HepG2 (cell line): ENCODE measurements around the gene WNT7B. TPM values are rescaled to one million over a fixed set of nuclear protein-coding genes. Genes with fewer than 3 reads are reported as not detected.

ENCODE experiments used
- ATAC-seq: fragments of 200-7000 bp; cut with Tn5 transposase; 3 replicates; pipeline ENCODE4 v1.9.1; 2020; ENCODE audit warnings: mild to moderate bottlenecking, moderate library complexity
- BruUV-seq: library from RNA; stranded (reverse); fragments of 400-500 nt; replicated peaks from 2 replicates; lab custom pipeline; 2021; lab: Mats Ljungman, UMichigan
- CTCF ChIA-PET: fragments of 300-600 bp; formaldehyde crosslinking; extraction: SDS; loops from one replicate; lab custom pipeline; 2021; ENCODE audit warnings: low total read pairs, inconsistent platforms, low intra/inter-chr PET ratio; lab: Yijun Ruan, JAX
- POLR2A ChIA-PET: fragments of 350-600 bp; sonication (Branson Sonifier 250); formaldehyde crosslinking; loops from one replicate; lab custom pipeline; 2020; ENCODE audit warnings: antibody characterized with exemption, inconsistent platforms; lab: Yijun Ruan, JAX
- DNase-seq: peaks from one replicate; pipeline ENCODE4 v3.0.0-alpha.2; 2015; ENCODE audit warnings: low spot score
- FAIRE-seq: peaks from 3 replicates; lab custom pipeline; 2011; peaks lifted over from hg19 to GRCh38; lab: Jason Lieb, UNC
- H2AFZ ChIP-seq: one replicate; pipeline ENCODE4 v1.6.1; 2011; ENCODE audit warnings: low read length, inconsistent platforms
- H3K27ac ChIP-seq: fragments of 300-600 bp; 3 replicates; pipeline ENCODE4 v1.8.0; 2011; ENCODE audit warnings: mixed run types, mild to moderate bottlenecking, mixed read lengths, low read length, inconsistent platforms; ENCODE audit not compliant: insufficient read depth; ENCODE audit errors: extremely low read length
- H3K27me3 ChIP-seq, 2 experiments: fragments of 200-600 bp in 1 of 2; 2 replicates in 1 of 2; 3 replicates in 1 of 2; pipeline versions ENCODE4 v1.6.0 to v1.8.0; 2011; ENCODE audit warnings: low read length in 2 of 2, mild to moderate bottlenecking in 2 of 2, moderate library complexity in 2 of 2, inconsistent platforms in 1 of 2; ENCODE audit not compliant: insufficient read depth in 2 of 2, control insufficient read depth in 1 of 2
- H3K36me3 ChIP-seq, 2 experiments: fragments of 200-600 bp in 1 of 2; replicated peaks in 1 of 2; 2 replicates in 1 of 2; 3 replicates in 1 of 2; pipeline versions ENCODE4 v1.5.1 to v1.8.0; 2011; ENCODE audit warnings: low read length in 2 of 2, inconsistent platforms in 1 of 2; ENCODE audit not compliant: insufficient read depth in 2 of 2, control insufficient read depth in 1 of 2
- H3K4me1 ChIP-seq: 2 replicates; pipeline ENCODE4 v1.5.1; 2012; ENCODE audit warnings: low read length, inconsistent platforms; ENCODE audit not compliant: insufficient read depth
- H3K4me2 ChIP-seq: 2 replicates; pipeline ENCODE4 v1.6.0; 2011; ENCODE audit warnings: low read depth, low read length, inconsistent platforms
- H3K4me3 ChIP-seq, 3 experiments: fragments of 200-600 bp in 1 of 3; sonication (generic), shearing (Covaris generic) in 1 of 3; replicated peaks in 1 of 3; 2 replicates each; pipeline ENCODE4 v1.5.1; 2011 to 2016; ENCODE audit warnings: low read length in 3 of 3, inconsistent platforms in 2 of 3, low read depth in 2 of 3, mild to moderate bottlenecking in 2 of 3, control low read depth in 1 of 3, mixed read lengths in 1 of 3; ENCODE audit not compliant: insufficient read depth in 1 of 3
- H3K79me2 ChIP-seq: one replicate; pipeline ENCODE4 v1.6.1; 2011; ENCODE audit warnings: low read length, inconsistent platforms; ENCODE audit not compliant: insufficient read depth
- H3K9ac ChIP-seq: 2 replicates; pipeline ENCODE4 v1.6.0; 2011; ENCODE audit warnings: mild to moderate bottlenecking, low read depth, low read length, inconsistent platforms; ENCODE audit not compliant: insufficient read depth
- H3K9me3 ChIP-seq: 2 replicates; pipeline ENCODE4 v1.5.1; 2012; ENCODE audit warnings: mild to moderate bottlenecking, low read length
- H4K20me1 ChIP-seq: 2 replicates; pipeline ENCODE4 v1.6.0; 2011; ENCODE audit warnings: inconsistent platforms, mild to moderate bottlenecking, low read length, moderate library complexity; ENCODE audit not compliant: insufficient read depth
- ARID2 ChIP-seq: sonication (generic); formaldehyde crosslinking; IDR thresholded peaks from 2 replicates; pipeline ENCODE4 v1.8.1; 2022; ENCODE audit warnings: mild to moderate bottlenecking, missing genetic modification reagents, borderline replicate concordance
- EZH2 ChIP-seq: conservative IDR thresholded peaks from 2 replicates; pipeline ENCODE4 v1.6.1; 2012; ENCODE audit warnings: mild to moderate bottlenecking, low read depth, low read length, moderate library complexity
- GLMP ChIP-seq: sonication (generic); formaldehyde crosslinking; IDR thresholded peaks from 2 replicates; pipeline ENCODE4 v1.9.0; 2021; ENCODE audit warnings: missing genetic modification reagents, mild to moderate bottlenecking, borderline replicate concordance
- KDM1A ChIP-seq: IDR thresholded peaks from 2 replicates; pipeline ENCODE4 v1.6.1; 2016; ENCODE audit warnings: missing compliant biosample characterization
- KLF6 ChIP-seq: IDR thresholded peaks from 2 replicates; pipeline ENCODE4 v1.8.0; 2016; ENCODE audit warnings: missing biosample characterization, missing genetic modification reagents
- RARA ChIP-seq: IDR thresholded peaks from 2 replicates; pipeline ENCODE4 v1.6.1; 2016; ENCODE audit warnings: missing genetic modification reagents, missing compliant biosample characterization
- TEF ChIP-seq: sonication (generic); formaldehyde crosslinking; IDR thresholded peaks from 2 replicates; pipeline ENCODE4 v1.5.0; 2020; ENCODE audit warnings: missing genetic modification reagents
- TFAP4 ChIP-seq: sonication (generic); IDR thresholded peaks from 2 replicates; pipeline ENCODE4 v1.6.1; 2016; ENCODE audit warnings: low read depth, borderline replicate concordance
- ZC3H4 ChIP-seq: sonication (generic); formaldehyde crosslinking; IDR thresholded peaks from 2 replicates; pipeline ENCODE4 v1.4.0; 2020; ENCODE audit warnings: missing genetic modification reagents, borderline replicate concordance
- WGBS: methylation state at CpG from one replicate; pipeline ENCODE4 v1.1.6; 2017; ENCODE audit warnings: low lambda C conversion rate; 5-methylcytosine and 5-hydroxymethylcytosine counted together
- in situ Hi-C: cut with HindIII; loops from 2 replicates; pipeline ENCODE4 v1.10.0; 2017; ENCODE audit warnings: low pct_unique_long_range_greater_than_20kb; ENCODE audit not compliant: extremely low pct_ligation_motif_present
- intact Hi-C: fragments of 100-400 bp; cut with micrococcal nuclease; formaldehyde crosslinking; loops from one replicate; pipeline ENCODE4 v1.10.0; 2022; ENCODE audit not compliant: unreplicated experiment
- polyA plus RNA-seq, 8 experiments: library from polyadenylated mRNA; depleted of rRNA in 3 of 8; stranded (reverse) in 7 of 8; unstranded in 1 of 8; fragments of >200 nt; fragmentation: Illumina TruSeq in 4 of 8; extraction: Trizol in 4 of 8; gene quantifications; 2 replicates each; pipeline versions ENCODE4 v1.2.1 to v1.2.3, GENCODE V29; 2011 to 2016; ENCODE audit warnings: low read depth in 4 of 8, missing spikeins in 1 of 8, mixed read lengths in 1 of 8; ENCODE audit not compliant: insufficient read depth in 1 of 8
- total RNA-seq, 5 experiments: library from RNA; depleted of rRNA; stranded (reverse); fragments of >200 nt; fragmentation: Illumina TruSeq; extraction: Trizol; gene quantifications; 2 replicates each; pipeline ENCODE4 v1.2.3, GENCODE V29; 2016; ENCODE audit warnings: low read depth in 1 of 5

Gene WNT7B
- total and polyA plus RNA-seq, 2 of the 13 experiments (the other 11 are each of a cell fraction or from before 2014, with no cell fraction given) = 0.09 TPM; not detected in 1

- TF ChIP-seq ARID2 (no peak), EZH2 (peak; percentile 86)
- ChIA-PET POLR2A (no interaction called here), CTCF (no interaction called here)
- Histone ChIP-seq H3K9ac (no peak overlapping the region), H3K27me3 (peaks cover 23 to 64% of the 10 kb centered on the region in 2 experiments), H4K20me1 (peaks cover 12% of the 10 kb centered on the region), H3K4me2 (no peak overlapping the region), H3K4me3 (peak overlapping the region in 1 of 3 experiments; percentile 48; a peak in 1 of 6 replicates), H3K27ac (no peak overlapping the region), H2AFZ (no peak overlapping the region), H3K4me1 (peaks cover 26% of the 10 kb centered on the region), H3K9me3 (no peaks in the 10 kb centered on the region), H3K36me3 (no peaks in the 10 kb centered on the region), H3K79me2 (no peaks in the 10 kb centered on the region)
- ATAC-seq = no peak
- FAIRE-seq = no peak
- no peak for DNase-seq
- no TSS peak for BruUV-seq
- no CpG with 5 or more reads among the region's 80 CpGs for WGBS
- intact Hi-C loops (no loop called here), in situ Hi-C loops (no loop called here)
Measured at GRCh38 chr22:45975164-45976161, 1.5 kb downstream of the WNT7B start.

- Histone ChIP-seq H3K9me3 (no peaks in the 10 kb centered on the region), H3K9ac (no peak overlapping the region), H3K4me1 (peaks cover 25% of the 10 kb centered on the region), H3K79me2 (no peaks in the 10 kb centered on the region), H4K20me1 (peaks cover 16% of the 10 kb centered on the region), H3K4me2 (no peak overlapping the region), H3K4me3 (no peak overlapping the region), H3K27me3 (peaks cover 23 to 74% of the 10 kb centered on the region in 2 experiments), H3K36me3 (no peaks in the 10 kb centered on the region), H2AFZ (no peak overlapping the region), H3K27ac (no peak overlapping the region)
- ChIA-PET POLR2A (no interaction called here), CTCF (no interaction called here)
- BruUV-seq = no TSS peak
- in situ Hi-C loops (no loop called here), intact Hi-C loops (no loop called here)
- ATAC-seq (no peak), FAIRE-seq (no peak), DNase-seq (no peak)
- TF ChIP-seq GLMP (no peak), RARA (no peak), KLF6 (CRISPR knock-in tag) (no peak), TEF (CRISPR knock-in tag) (no peak), ZC3H4 (CRISPR knock-in tag) (no peak), KDM1A (CRISPR knock-in tag) (no peak), TFAP4 (no peak)
- WGBS = 13% methylated on average over 1 of the region's 4 CpGs
Measured at GRCh38 chr22:45974498-45974897, 2.5 kb downstream of the WNT7B start.
